NCI-H1417 (cell line): Measurements from ENCODE around the gene CLIC2.
"Not testable (repeated sequence)": the region's sequence is repeated elsewhere in the genome, so short reads cannot be mapped to it uniquely, and the experiment has no call there.

ENCODE experiments used
- DNase-seq, 3 experiments: peaks; one replicate each; lab custom pipeline; 2025; lab: John Stamatoyannopoulos, UW

CLIC2 gene

DNA sequence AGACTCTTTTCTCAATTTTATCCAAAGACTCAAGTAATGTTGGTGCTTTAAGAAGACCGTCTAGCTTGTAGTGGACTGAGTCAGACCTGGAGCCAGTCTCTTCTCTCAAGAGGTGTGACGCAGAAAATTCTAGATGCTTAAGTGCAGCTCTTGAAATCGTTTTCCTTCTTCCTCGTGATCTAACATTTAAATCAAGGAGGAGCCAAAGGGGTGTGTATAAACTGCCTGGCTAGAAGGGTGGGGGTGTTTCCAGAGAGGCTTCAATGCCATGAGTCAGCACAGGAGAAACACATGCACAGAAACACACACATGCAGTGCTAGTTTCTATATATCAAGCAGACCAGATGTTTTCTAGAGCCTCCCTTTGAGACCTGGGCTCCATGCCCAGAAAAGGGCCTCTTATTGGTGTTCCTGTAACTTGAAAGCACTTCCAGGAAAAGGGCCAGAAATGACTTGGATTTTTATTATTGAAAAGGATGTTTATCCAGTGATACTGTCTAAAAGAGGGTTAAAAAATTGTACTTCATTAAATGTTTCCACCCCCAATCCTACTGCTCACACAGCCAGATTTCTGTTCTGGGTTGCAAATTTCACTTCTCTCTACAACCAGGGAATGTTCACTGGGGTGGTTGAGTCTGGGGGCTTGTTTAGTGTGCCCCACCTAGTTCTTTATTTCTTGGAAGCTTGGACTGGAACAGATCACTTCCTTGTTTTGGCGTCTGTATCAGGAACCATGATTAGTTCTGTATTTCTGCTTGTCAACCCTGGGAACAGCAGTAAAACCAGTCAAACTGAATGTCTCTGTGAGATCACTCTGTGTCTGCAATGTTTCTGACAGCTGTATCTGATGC is at the start of gene CLIC2:
TSS of gene CLIC2 (minus strand) at position 129 of the 851 bp plus-strand sequence. CDS start 187 bp downstream, outside the sequence.
- DNase-seq: peak in 1 of 3 experiments; percentile 60

DNA sequence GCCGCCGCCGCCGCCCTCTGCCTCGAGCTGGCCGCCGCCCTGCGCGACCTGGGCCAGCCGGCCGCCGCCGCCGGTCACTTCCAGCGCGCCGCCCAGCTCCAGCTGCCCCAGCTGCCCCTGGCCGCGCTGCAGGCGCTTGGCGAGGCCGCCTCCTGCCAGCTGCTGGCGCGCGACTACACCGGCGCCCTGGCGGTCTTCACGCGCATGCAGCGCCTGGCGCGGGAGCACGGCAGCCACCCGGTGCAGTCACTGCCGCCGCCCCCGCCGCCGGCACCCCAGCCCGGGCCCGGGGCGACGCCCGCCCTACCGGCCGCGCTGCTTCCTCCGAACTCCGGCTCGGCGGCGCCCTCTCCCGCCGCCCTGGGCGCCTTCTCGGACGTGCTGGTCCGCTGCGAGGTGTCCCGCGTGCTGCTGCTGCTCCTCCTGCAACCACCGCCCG is 48.1 kb upstream of the CLIC2 start:
- not testable (repeated sequence) for DNase-seq

- not testable (repeated sequence) for DNase-seq
Observed at GRCh38 chrX:155381843-155382528, 47.6 kb upstream of the CLIC2 start, which contains the start of gene F8A2. Gene F8A2 (plus strand): TSS chrX:155382095. CDS start chrX:155382115, 20 bp downstream.

- not testable (repeated sequence) for DNase-seq
Observed at GRCh38 chrX:155379802-155380201, 45.4 kb upstream of the CLIC2 start.

- not testable (repeated sequence) for DNase-seq
Observed at GRCh38 chrX:155373777-155374458, 39.5 kb upstream of the CLIC2 start.

DNA sequence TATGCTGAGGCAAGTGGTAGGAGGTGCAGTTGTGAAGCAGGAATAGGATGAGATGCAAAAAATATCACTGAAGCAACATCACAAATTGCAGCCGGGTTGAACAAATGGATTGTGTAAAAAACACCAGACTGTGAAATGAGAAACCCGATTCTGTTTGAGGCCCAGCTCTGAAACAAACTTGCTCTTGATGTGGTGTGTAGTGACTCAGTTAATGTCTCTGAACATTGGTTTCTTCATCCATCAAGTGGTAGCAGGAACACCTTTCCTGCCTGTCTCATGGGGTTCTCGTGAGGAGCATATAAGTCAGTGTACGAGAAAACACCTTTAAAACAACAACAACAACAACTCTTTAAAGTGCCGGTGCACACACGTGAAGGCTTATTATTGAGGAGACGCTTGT is 29.3 kb upstream of the CLIC2 start:
- DNase-seq: not testable (repeated sequence)

- DNase-seq: not testable (repeated sequence)
Observed at GRCh38 chrX:155349448-155349847, 15.0 kb upstream of the CLIC2 start.

DNA sequence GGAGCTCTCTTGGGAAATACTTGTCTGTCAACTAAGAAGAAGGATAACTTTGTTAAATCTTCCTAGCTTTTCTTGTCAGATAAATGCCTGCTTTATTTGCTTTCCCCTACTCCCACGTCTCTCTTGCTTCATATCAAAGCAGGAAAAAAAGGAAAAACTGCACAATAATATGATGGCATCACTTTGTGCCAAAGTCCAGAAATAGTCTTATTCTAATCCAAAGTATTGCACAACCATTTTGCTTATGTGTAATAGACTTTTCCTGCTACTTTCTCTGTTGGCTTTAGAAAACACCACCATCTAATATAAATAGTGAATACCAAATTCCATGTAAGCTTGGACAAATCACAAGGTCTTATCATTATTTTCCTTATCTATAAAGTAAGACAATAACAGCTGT is 11.3 kb upstream of the CLIC2 start:
- not testable (repeated sequence) for DNase-seq

GRCh38 chrX:155335337-155335712 is 911 bp upstream of the CLIC2 start:
- DNase-seq: not testable (repeated sequence)

DNA sequence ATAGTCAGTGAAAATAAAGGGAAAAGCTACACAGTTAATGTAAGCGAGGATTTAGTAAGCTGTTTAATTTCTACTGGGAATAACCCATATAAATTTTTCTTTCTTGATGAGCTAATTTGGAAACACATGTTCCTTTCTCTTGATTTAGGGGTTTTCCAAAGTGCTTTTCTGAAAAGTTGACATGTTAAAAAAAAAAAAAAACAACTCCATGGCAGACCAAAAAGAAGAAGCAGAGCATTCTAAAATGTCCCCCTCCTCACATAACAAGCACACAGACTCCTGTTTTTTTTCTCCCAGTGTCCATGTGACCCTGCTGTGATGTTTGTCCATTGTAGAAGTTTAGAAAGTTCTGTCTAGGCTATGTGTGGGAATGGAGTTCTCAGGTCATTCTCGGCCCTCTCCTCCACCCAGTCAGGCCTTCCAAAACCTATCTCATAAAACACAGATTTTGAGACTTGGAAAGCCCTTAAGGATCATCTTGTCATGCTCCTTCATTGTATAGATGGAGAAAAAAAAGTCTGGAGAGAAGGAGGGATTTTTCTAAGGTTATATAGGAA is 792 bp downstream of the CLIC2 start:
- DNase-seq: no peak

- DNase-seq: no peak
Observed at GRCh38 chrX:155330992-155331391, 3.4 kb downstream of the CLIC2 start.

DNA sequence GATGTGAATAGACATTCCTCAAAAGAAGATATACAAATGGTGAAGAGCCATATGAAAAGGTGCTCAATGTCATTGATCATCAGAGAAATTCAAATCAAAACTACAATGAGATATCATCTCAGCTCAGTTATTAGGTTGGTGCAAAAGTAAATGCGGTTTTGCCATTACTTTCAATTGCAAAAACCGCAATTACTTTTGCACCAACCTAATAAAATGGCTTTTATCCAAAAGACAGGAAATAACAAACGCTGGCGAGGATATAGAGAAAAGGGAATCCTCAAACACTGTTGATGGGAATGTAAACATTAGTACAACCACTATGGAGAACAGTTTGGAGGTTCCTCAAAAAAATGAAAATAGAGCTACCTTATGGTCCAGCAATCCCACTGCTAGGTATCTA is 5.1 kb downstream of the CLIC2 start:
- DNase-seq: no peak

- DNase-seq: no peak
Observed at GRCh38 chrX:155326610-155327009, 7.8 kb downstream of the CLIC2 start.

GRCh38 chrX:155314260-155314659 is 20.2 kb downstream of the CLIC2 start:
- DNase-seq: no peak

DNA sequence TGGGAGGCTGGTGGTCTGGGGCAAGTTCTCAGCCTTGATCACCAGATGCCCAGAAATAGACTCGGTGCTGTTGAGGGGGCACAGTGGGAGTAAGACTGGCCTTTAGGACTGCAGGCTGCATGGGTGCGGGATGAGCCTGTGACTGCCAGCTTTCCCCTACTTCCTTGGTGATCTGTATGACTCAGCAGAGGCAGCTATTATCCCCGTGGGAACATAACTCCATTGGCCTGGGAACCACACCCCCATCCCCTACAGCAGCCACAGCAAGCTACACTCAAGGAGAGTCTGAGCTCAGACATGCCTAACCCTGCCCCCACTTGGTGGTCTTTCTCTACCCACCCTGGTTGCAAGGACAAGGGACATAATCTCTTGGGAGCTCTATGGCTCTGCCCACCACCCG is 20.6 kb downstream of the CLIC2 start:
- DNase-seq: no peak

GRCh38 chrX:155293771-155294170 is 40.6 kb downstream of the CLIC2 start:
- no peak for DNase-seq

GRCh38 chrX:155279873-155280272 is 54.5 kb downstream of the CLIC2 start:
- DNase-seq: no peak

GRCh38 chrX:155270969-155271368 is 63.4 kb downstream of the CLIC2 start:
- DNase-seq: no peak

GRCh38 chrX:155267995-155268394 is 66.4 kb downstream of the CLIC2 start:
- not testable (repeated sequence) for DNase-seq

GRCh38 chrX:155266439-155266838 is 68.0 kb downstream of the CLIC2 start:
- DNase-seq: no peak

DNA sequence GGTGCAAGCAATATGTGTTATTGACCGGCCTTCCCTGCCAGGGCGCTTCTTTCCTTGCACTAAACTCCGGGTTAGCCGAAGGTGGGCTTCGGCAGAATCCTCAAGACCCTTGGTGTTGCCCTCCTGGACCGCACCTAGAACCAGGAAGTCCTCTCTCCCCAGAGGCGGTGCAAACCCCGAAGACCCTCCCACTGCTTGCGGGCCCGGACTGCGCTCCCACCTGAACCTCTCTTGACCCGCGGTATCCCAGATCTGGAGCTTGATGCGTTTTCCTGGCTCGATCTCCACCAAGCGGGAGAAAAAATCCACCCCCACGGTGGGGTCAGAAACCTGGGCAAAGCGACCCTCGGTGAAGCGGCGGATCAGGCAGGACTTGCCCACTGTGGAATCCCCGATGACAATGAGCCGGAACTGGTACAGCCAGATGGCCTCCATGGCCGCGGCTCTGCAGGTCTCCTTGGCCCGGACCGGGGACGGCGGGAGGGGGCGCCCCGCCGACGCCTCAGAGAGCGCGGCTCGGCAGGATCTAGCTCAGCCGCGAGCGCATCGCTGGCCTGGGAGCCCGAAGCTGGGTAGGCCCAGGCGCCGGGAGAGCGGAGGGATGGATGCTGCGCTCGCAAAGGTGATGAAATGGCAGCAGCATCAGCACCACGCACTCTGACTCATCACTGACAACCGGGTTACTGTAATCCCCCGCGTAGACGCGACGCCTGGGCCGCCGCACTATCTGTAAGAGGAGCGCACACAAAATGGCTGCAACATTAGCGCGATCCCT is 70.4 kb downstream of the CLIC2 start, which contains the start of gene RAB39B:
TSS of gene RAB39B (minus strand) at position 638 of the 775 bp plus-strand sequence. CDS start at position 435, 203 bp downstream.
- DNase-seq: peak; percentile 76 to 86 (median 77)
